GM12878 (cell line): ENCODE data around the gene JDP2. TPM values are rescaled to one million over a fixed set of nuclear protein-coding genes. Genes with fewer than 3 reads are reported as not detected.

Source experiments
- ATAC-seq: fragments of 200-7000 bp; cut with Tn5 transposase; 3 replicates; pipeline ENCODE4 v1.9.1; 2020; ENCODE audit warnings: mild to moderate bottlenecking, moderate library complexity
- BruUV-seq: library from RNA; stranded (reverse); fragments of 400-500 nt; replicated peaks from 2 replicates; lab custom pipeline; 2021; lab: Mats Ljungman, UMichigan
- CTCF ChIA-PET: fragments of 300-600 bp; sonication (Branson Sonifier 250); formaldehyde crosslinking; extraction: SDS; loops from one replicate; lab custom pipeline; 2021; ENCODE audit warnings: inconsistent platforms; lab: Yijun Ruan, JAX
- POLR2A ChIA-PET: fragments of 350-600 bp; formaldehyde crosslinking; extraction: SDS; loops from one replicate; lab custom pipeline; 2021; ENCODE audit warnings: inconsistent platforms; lab: Charles Lee
- RAD21 ChIA-PET: fragments of 300-600 bp; sonication (Branson Sonifier 250); formaldehyde crosslinking; loops from one replicate; lab custom pipeline; 2023; ENCODE audit warnings: antibody characterized with exemption; ENCODE audit not compliant: unreplicated experiment; lab: Charles Lee
- SMC1A ChIA-PET: fragments of 300-600 bp; sonication (Branson Sonifier 250); formaldehyde crosslinking; loops from one replicate; lab custom pipeline; 2023; ENCODE audit not compliant: unreplicated experiment, uncharacterized antibody; lab: Charles Lee
- DNase-seq: peaks from one replicate; pipeline ENCODE4 v3.0.0-alpha.2; 2011; ENCODE audit warnings: low read depth, low spot score
- FAIRE-seq: peaks from 3 replicates; lab custom pipeline; 2011; peaks lifted over from hg19 to GRCh38; lab: Jason Lieb, UNC
- H2AFZ ChIP-seq: 2 replicates; pipeline ENCODE4 v1.6.0; 2011; ENCODE audit warnings: low read depth, low read length, control low read depth; ENCODE audit not compliant: control insufficient read depth
- H3K27ac ChIP-seq: 2 replicates; pipeline ENCODE4 v1.5.1; 2011; ENCODE audit warnings: control low read depth; ENCODE audit not compliant: control insufficient read depth, insufficient read depth
- H3K27me3 ChIP-seq, 2 experiments: replicated peaks in 1 of 2; 2 replicates each; pipeline versions ENCODE4 v1.6.0 to v1.6.1; 2011; ENCODE audit warnings: low read length in 1 of 2; ENCODE audit not compliant: control insufficient read depth in 2 of 2, insufficient read depth in 2 of 2
- H3K36me3 ChIP-seq, 2 experiments: 2 replicates each; pipeline ENCODE4 v1.5.1; 2011; ENCODE audit warnings: low read length in 1 of 2; ENCODE audit not compliant: control insufficient read depth in 2 of 2, insufficient read depth in 2 of 2
- H3K4me1 ChIP-seq: 2 replicates; pipeline ENCODE4 v1.6.1; 2011; ENCODE audit warnings: mild to moderate bottlenecking, low read length, moderate library complexity, mixed read lengths; ENCODE audit not compliant: control insufficient read depth, insufficient read depth
- H3K4me2 ChIP-seq: 2 replicates; pipeline ENCODE4 v1.6.0; 2011; ENCODE audit warnings: control low read depth; ENCODE audit not compliant: control insufficient read depth, insufficient read depth
- H3K4me3 ChIP-seq: fragments of 200-600 bp; sonication (generic); 2 replicates; pipeline ENCODE4 v1.5.1; 2016
- H3K79me2 ChIP-seq: 2 replicates; pipeline ENCODE4 v1.6.0; 2011; ENCODE audit warnings: low read length; ENCODE audit not compliant: control insufficient read depth, insufficient read depth
- H3K9ac ChIP-seq: 2 replicates; pipeline ENCODE4 v1.8.0; 2011; ENCODE audit warnings: low read length, control low read depth, mixed read lengths; ENCODE audit not compliant: control insufficient read depth, insufficient read depth
- H3K9me3 ChIP-seq: replicated peaks from 3 replicates; pipeline ENCODE4 v1.5.1; 2011; ENCODE audit warnings: mild to moderate bottlenecking, low read length; ENCODE audit not compliant: control insufficient read depth, insufficient read depth
- H4K20me1 ChIP-seq: 2 replicates; pipeline ENCODE4 v1.6.0; 2011; ENCODE audit not compliant: control insufficient read depth, insufficient read depth
- E2F8 ChIP-seq: fragments of 450-650 bp; IDR thresholded peaks from 2 replicates; pipeline ENCODE4 v1.6.1; 2018; ENCODE audit warnings: mild to moderate bottlenecking, low read depth, moderate library complexity; ENCODE audit not compliant: partially characterized antibody
- SPI1 ChIP-seq: IDR thresholded peaks from 2 replicates; pipeline ENCODE4 v1.6.1; 2011; ENCODE audit warnings: low read depth, mild to moderate bottlenecking, low read length, moderate library complexity, borderline replicate concordance; ENCODE audit not compliant: insufficient read depth
- WGBS: methylation state at CpG from one replicate; pipeline ENCODE4 v1.1.6; 2016; ENCODE audit warnings: low lambda C conversion rate; ENCODE audit not compliant: insufficient replicate concordance, insufficient coverage; ENCODE audit errors: missing lambda C conversion rate; 5-methylcytosine and 5-hydroxymethylcytosine counted together
- in situ Hi-C: fragments of 300-500 bp; cut with MboI; formaldehyde crosslinking; loops from 9 replicates; pipeline ENCODE4 v1.14.3; 2018; ENCODE audit warnings: mixed read lengths
- intact Hi-C: fragments of 100-400 bp; cut with micrococcal nuclease; formaldehyde crosslinking; loops from one replicate; pipeline ENCODE4 v1.14.2; 2022; ENCODE audit not compliant: unreplicated experiment
- polyA plus RNA-seq, 11 experiments: library from polyadenylated mRNA; depleted of rRNA in 4 of 11; unstranded in 6 of 11; stranded (reverse) in 5 of 11; fragments of >200 nt; fragmentation: Nextera tagmentation in 4 of 11; fragmentation: Illumina TruSeq in 1 of 11; extraction: Ambion mirVana in 4 of 11; extraction: Trizol in 1 of 11; gene quantifications; 1 replicate in 1 of 11; 2 replicates in 10 of 11; pipeline versions ENCODE4 v1.2.1 to v1.2.3, GENCODE V29; 2011 to 2016; ENCODE audit warnings: inconsistent platforms in 2 of 11, missing spikeins in 2 of 11, low read depth in 1 of 11
- total RNA-seq, 4 experiments: library from RNA; depleted of rRNA in 3 of 4; stranded (reverse); fragments of >200 nt in 3 of 4; fragmentation: Illumina TruSeq in 1 of 4; extraction: Trizol in 1 of 4; gene quantifications; 2 replicates each; pipeline versions ENCODE4 v1.2.1 to v1.2.3, GENCODE V29; 2013 to 2021

Gene JDP2
- total and polyA plus RNA-seq, 10 of the 15 experiments (the other 5 are each of a cell fraction or from before 2014, with no cell fraction given) = 0.71 to 21.3 (median 11.2) TPM

- in situ Hi-C loops = no loop called here
- TF ChIP-seq E2F8 (no peak), SPI1 (peak; percentile 31; the same call in 1 of the 2 replicates)
- no peaks in the 10 kb centered on the region for H3K79me2 ChIP-seq
- intact Hi-C loops = no loop called here
- no peak overlapping the region for H3K4me2 ChIP-seq
- no peaks in the 10 kb centered on the region for H3K36me3 ChIP-seq
- SMC1A ChIA-PET = interaction anchor here (0.9 to 2.0 kb wide), 7 partner anchors 13 to 75 kb away, joined by 3 to 4 read pairs (median 4); no protein-coding TSS in a partner anchor
- H3K4me1 ChIP-seq = no peaks in the 10 kb centered on the region
- CTCF ChIA-PET = interaction anchor here (1.4 kb wide), 1 partner anchor 70 kb away, joined by 3 read pairs; no protein-coding TSS in a partner anchor
- no peaks in the 10 kb centered on the region for H4K20me1 ChIP-seq
- H3K4me3 ChIP-seq = no peak overlapping the region
- 0% methylated on average over 1 of the region's 1 CpG for WGBS
- H3K27ac ChIP-seq = no peak overlapping the region
- ATAC-seq (no peak; the same call in 2 of the 3 replicates), FAIRE-seq (peak; percentile 47), DNase-seq (no peak)
- H3K9ac ChIP-seq = no peak overlapping the region
- POLR2A ChIA-PET = interaction anchor here (0.9 kb wide), 1 partner anchor 104 kb away, joined by 3 read pairs; no protein-coding TSS in a partner anchor
- RAD21 ChIA-PET = interaction anchor here (0.6 to 1.3 kb wide), 2 partner anchors 19 to 1117 kb away, joined by 3 read pairs; no protein-coding TSS in a partner anchor
- no TSS peak for BruUV-seq
- no peaks in the 10 kb centered on the region; the same call in 2 of the 3 replicates for H3K9me3 ChIP-seq
- no peak overlapping the region for H2AFZ ChIP-seq
- no peaks in the 10 kb centered on the region for H3K27me3 ChIP-seq
These were observed 44.1 kb upstream of the JDP2 start for GRCh38 chr14:75383721-75384120.
